WERI-Rb-1 (cell line): ENCODE measurements around the gene CRIP3.

Source experiments
- DNase-seq: peaks from one replicate; pipeline ENCODE4 v3.0.0-alpha.2; 2020
- H3K27ac ChIP-seq: fragments of 250-450 bp; sonication (Bioruptor Pico); 2 replicates; pipeline ENCODE4 v1.5.1; 2020; ENCODE audit warnings: mild to moderate bottlenecking, moderate library complexity
- H3K27me3 ChIP-seq: fragments of 250-450 bp; sonication (Bioruptor Pico); 2 replicates; pipeline ENCODE4 v1.5.1; 2021; ENCODE audit warnings: mild to moderate bottlenecking, low read depth, moderate library complexity; ENCODE audit not compliant: insufficient read depth, severe bottlenecking
- H3K36me3 ChIP-seq: fragments of 250-450 bp; sonication (Bioruptor Pico); 2 replicates; pipeline ENCODE4 v1.5.1; 2020; ENCODE audit warnings: mild to moderate bottlenecking, moderate library complexity
- H3K4me3 ChIP-seq: 2 replicates; pipeline ENCODE4 v1.5.1; 2011; ENCODE audit warnings: low read depth, mild to moderate bottlenecking, control low read depth, low read length
- H3K9me3 ChIP-seq: fragments of 250-450 bp; sonication (Bioruptor Pico); 2 replicates; pipeline ENCODE4 v1.5.1; 2021; ENCODE audit warnings: mild to moderate bottlenecking, moderate library complexity; ENCODE audit not compliant: severe bottlenecking
- TF ChIP-seq, protein P1 (sequence below): IDR thresholded peaks from 2 replicates; pipeline ENCODE4 v1.5.1; 2011; ENCODE audit warnings: low read depth, mild to moderate bottlenecking, control low read depth, inconsistent platforms, low read length

CRIP3 gene

DNA sequence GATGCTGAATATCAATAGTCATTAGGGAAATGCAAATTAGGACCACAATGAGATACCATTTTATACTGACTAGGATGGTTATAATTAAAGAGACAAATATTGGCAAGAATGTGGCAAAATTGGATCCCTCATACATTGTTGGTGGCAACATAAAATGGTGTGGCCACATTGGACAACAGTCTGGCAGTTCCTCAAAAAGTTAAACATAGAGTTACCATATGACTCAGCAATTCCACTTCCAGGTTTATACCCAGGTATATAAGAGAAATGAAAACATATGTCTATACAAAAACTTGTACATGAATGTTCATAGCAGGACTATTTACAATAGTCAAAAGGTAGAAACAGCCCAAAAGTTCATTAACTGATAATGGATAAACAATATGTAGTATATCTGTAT is 2.0 kb upstream of the CRIP3 start:
- H3K9me3 ChIP-seq = no peaks in the 10 kb centered on the region
- no peaks in the 10 kb centered on the region for H3K27me3 ChIP-seq
- no peak overlapping the region for H3K4me3 ChIP-seq
- no peak overlapping the region for H3K27ac ChIP-seq
- no peaks in the 10 kb centered on the region for H3K36me3 ChIP-seq
- TF ChIP-seq, protein P1, sequence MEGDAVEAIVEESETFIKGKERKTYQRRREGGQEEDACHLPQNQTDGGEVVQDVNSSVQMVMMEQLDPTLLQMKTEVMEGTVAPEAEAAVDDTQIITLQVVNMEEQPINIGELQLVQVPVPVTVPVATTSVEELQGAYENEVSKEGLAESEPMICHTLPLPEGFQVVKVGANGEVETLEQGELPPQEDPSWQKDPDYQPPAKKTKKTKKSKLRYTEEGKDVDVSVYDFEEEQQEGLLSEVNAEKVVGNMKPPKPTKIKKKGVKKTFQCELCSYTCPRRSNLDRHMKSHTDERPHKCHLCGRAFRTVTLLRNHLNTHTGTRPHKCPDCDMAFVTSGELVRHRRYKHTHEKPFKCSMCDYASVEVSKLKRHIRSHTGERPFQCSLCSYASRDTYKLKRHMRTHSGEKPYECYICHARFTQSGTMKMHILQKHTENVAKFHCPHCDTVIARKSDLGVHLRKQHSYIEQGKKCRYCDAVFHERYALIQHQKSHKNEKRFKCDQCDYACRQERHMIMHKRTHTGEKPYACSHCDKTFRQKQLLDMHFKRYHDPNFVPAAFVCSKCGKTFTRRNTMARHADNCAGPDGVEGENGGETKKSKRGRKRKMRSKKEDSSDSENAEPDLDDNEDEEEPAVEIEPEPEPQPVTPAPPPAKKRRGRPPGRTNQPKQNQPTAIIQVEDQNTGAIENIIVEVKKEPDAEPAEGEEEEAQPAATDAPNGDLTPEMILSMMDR = no peak
- no peak for DNase-seq

- no peaks in the 10 kb centered on the region for H3K36me3 ChIP-seq
- H3K27ac ChIP-seq = no peak overlapping the region
- TF ChIP-seq, protein P1 = no peak
- H3K4me3 ChIP-seq = no peak overlapping the region
- H3K9me3 ChIP-seq = no peaks in the 10 kb centered on the region
- DNase-seq = no peak
- no peaks in the 10 kb centered on the region for H3K27me3 ChIP-seq
Measured at GRCh38 chr6:43310134-43310533, 1.5 kb upstream of the CRIP3 start.

DNA sequence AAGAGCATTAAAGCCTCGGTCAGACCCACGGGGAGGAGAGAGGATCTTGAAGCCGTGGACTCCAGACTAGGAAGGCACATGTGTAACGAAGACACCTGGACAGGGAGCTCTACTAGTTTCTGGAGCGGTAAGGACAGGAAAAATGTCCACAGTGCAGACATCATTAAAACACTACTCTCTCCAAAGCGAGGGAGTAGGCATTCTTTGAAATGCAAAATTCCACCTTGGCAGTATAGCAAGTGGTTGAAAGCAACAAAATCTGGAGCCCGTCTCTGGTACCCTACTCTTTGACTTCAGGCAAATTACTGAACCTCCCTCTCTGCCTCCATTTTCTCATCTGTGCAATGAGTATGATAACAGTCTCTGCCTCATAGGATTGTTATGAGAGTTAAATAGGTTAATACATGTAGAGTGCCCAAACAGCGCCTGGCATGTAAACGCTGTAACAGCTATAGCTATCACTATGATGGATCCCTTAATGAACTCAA is 408 bp upstream of the CRIP3 start:
- no peaks in the 10 kb centered on the region for H3K36me3 ChIP-seq
- TF ChIP-seq, protein P1 = no peak
- H3K4me3 ChIP-seq = no peak overlapping the region
- no peak overlapping the region for H3K27ac ChIP-seq
- no peaks in the 10 kb centered on the region for H3K9me3 ChIP-seq
- no peak for DNase-seq
- no peaks in the 10 kb centered on the region for H3K27me3 ChIP-seq

DNA sequence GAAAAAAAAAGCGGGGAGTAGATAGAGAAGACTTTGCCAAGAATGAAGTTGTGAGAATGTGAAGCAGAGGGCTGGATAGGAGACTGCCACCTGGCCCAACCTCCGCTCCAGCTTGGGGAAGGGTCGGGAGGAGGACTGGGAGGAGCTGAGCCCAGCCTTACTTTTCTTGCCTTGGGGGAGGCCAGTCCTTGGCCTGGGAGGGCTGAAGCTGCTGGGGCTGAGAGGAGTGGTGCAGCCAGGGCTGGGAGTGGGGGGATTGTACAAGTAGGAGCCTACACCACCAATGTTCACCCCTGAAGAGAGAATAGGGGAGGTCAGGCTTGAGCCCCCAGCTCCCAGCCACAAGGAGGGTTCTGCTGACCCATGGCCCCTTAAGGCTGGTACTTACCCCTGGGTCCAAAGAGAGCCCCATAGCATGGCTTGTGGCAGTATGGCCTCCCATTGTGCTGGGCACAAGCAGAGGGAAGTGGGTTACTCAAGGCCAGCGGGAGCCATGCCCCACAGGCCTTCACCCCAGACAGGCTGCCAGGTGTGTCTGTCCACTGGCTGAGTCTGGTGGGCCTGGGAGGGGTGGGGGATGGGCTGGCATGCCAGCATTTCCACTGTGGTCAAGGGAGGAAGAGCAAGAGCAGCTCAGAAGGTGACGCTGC is 1.1 kb downstream of the CRIP3 start:
- Histone ChIP-seq H3K36me3 (no peaks in the 10 kb centered on the region), H3K27me3 (no peaks in the 10 kb centered on the region), H3K9me3 (no peaks in the 10 kb centered on the region), H3K4me3 (no peak overlapping the region), H3K27ac (no peak overlapping the region)
- TF ChIP-seq, protein P1 = no peak
- no peak for DNase-seq

DNA sequence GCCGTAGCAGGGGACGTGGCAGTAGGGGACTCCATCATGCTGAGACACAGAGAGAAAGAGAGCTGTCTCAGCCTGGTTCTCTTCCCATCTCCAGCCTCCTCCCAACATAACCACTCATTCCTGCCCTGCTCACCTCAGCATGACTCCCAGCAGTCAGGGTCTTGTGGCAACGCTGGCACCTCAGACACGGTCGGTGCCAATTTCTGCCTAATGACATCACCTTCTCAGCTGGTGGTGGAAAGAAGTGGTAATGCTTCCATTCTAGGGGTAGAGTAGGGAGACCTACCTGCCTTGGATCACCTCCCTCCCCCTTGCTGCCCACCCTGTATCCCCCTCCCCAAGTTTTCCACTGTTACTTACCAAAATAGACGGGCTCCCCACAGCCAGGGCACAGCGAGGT is 2.5 kb downstream of the CRIP3 start:
- H3K9me3 ChIP-seq = no peaks in the 10 kb centered on the region
- H3K27ac ChIP-seq = no peak overlapping the region
- no peaks in the 10 kb centered on the region for H3K36me3 ChIP-seq
- DNase-seq = no peak
- TF ChIP-seq, protein P1 = no peak
- H3K27me3 ChIP-seq = no peaks in the 10 kb centered on the region
- no peak overlapping the region for H3K4me3 ChIP-seq

- Histone ChIP-seq H3K27me3 (no peaks in the 10 kb centered on the region), H3K9me3 (no peaks in the 10 kb centered on the region), H3K4me3 (no peak overlapping the region), H3K36me3 (no peaks in the 10 kb centered on the region), H3K27ac (no peak overlapping the region)
- TF ChIP-seq, protein P1 = no peak
- DNase-seq = no peak
Measured at GRCh38 chr6:43304882-43305281, 3.7 kb downstream of the CRIP3 start.
